ENCODE data around the gene SLC44A1.
"Not testable (repeated sequence)": the region's sequence is repeated elsewhere in the genome, so short reads cannot be mapped to it uniquely, and the experiment has no call there.

- TF ChIP-seq CTCF (IDR thresholded peaks at IDR 0.05; ENCODE audit: low read length); EZH2 (IDR thresholded peaks at IDR 0.05; ENCODE audit: borderline replicate concordance, low read length): not testable (repeated sequence)
These were observed 12.1 kb downstream of the SLC44A1 start for GRCh38 chr9:105256569-105256968.

Measured in OCI-LY1 (cell line).